ENCODE data around the gene PLA2G4D.

The PLA2G4D gene

DNA sequence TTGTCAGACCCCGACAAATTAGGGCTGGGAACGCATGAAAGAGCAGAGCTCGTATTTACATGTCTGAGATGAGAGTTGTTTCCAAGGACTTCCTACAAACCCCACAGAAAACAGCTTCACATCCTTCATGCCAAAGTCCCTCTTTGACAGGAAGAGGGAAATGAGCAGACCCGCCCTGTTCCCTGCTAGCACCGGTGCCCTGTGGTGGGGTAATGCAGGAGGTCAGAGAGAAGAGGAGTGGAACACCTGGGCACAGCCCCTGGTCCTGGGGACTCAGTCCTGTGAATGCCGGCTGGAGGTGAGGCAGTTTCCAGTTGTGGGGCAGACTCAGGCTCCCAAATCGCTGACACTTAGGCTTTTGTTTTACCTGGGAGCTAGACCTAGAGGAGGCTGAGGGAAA is 4.0 kb downstream of the PLA2G4D start:
- Histone ChIP-seq H3K36me3 (ENCODE audit: insufficient read depth) (no peaks in the 10 kb centered on the region), H3K4me3 (IDR thresholded peaks at IDR 0.05; ENCODE audit: insufficient read depth, low read depth, low read length) (no peak overlapping the region), H3K27me3 (ENCODE audit: insufficient read depth, low read depth) (no peaks in the 10 kb centered on the region), H3K4me2 (no peak overlapping the region), H3K79me2 (ENCODE audit: insufficient read depth, low read depth) (no peaks in the 10 kb centered on the region), H3K4me1 (ENCODE audit: low read depth, poor library complexity, severe bottlenecking) (peaks cover 31% of the 10 kb centered on the region), H3K27ac (no peak overlapping the region), H3K9ac (no peak overlapping the region), H2AFZ (ENCODE audit: low read depth) (no peak overlapping the region), H4K20me1 (ENCODE audit: insufficient read depth) (no peaks in the 10 kb centered on the region)
- TF ChIP-seq CTCF (conservative IDR thresholded peaks at IDR 0.05; ENCODE audit: low read depth, low read length), result no peak

DNA sequence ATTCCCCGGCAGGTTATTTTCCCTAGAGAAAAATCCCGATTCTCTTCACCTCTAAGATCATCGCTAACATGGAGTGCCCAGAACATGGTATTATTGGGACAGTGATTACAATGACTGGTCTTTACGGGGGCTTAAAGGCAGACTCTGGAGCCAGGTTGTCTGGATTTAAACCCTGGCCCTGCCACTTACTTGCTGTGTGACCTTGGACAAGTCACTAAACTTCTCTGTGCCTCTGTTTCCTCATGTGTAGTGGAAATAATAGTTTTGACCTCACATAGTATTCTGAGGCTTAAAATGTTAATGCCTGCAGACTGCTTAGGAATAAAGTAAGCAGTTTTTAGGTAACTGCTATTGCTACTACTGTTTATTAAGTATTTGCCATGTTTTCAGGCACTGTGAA is 4.4 kb downstream of the PLA2G4D start:
- Histone ChIP-seq H3K79me2 (ENCODE audit: insufficient read depth, low read depth) (no peaks in the 10 kb centered on the region), H2AFZ (ENCODE audit: low read depth) (no peak overlapping the region), H3K9ac (no peak overlapping the region), H3K4me2 (no peak overlapping the region), H3K4me1 (ENCODE audit: low read depth, poor library complexity, severe bottlenecking) (peaks cover 30% of the 10 kb centered on the region), H4K20me1 (ENCODE audit: insufficient read depth) (no peaks in the 10 kb centered on the region), H3K27ac (no peak overlapping the region), H3K4me3 (IDR thresholded peaks at IDR 0.05; ENCODE audit: insufficient read depth, low read depth, low read length) (no peak overlapping the region), H3K27me3 (ENCODE audit: insufficient read depth, low read depth) (no peaks in the 10 kb centered on the region), H3K36me3 (ENCODE audit: insufficient read depth) (no peaks in the 10 kb centered on the region)
- no peak for TF ChIP-seq CTCF (conservative IDR thresholded peaks at IDR 0.05; ENCODE audit: low read depth, low read length)

GRCh38 chr15:42088801-42089640 is 5.3 kb downstream of the PLA2G4D start:
- Histone ChIP-seq H2AFZ (ENCODE audit: low read depth) (no peak overlapping the region), H3K36me3 (ENCODE audit: insufficient read depth) (no peaks in the 10 kb centered on the region), H3K9ac (no peak overlapping the region), H3K4me1 (ENCODE audit: low read depth, poor library complexity, severe bottlenecking) (peaks cover 34% of the 10 kb centered on the region), H3K27ac (no peak overlapping the region), H3K4me2 (no peak overlapping the region), H3K4me3 (IDR thresholded peaks at IDR 0.05; ENCODE audit: insufficient read depth, low read depth, low read length) (no peak overlapping the region), H3K79me2 (ENCODE audit: insufficient read depth, low read depth) (no peaks in the 10 kb centered on the region), H3K27me3 (ENCODE audit: insufficient read depth, low read depth) (no peaks in the 10 kb centered on the region), H4K20me1 (ENCODE audit: insufficient read depth) (no peaks in the 10 kb centered on the region)
- no peak for TF ChIP-seq CTCF (conservative IDR thresholded peaks at IDR 0.05; ENCODE audit: low read depth, low read length)

GRCh38 chr15:42087926-42088800 is 6.2 kb downstream of the PLA2G4D start:
- no peak for TF ChIP-seq CTCF (conservative IDR thresholded peaks at IDR 0.05; ENCODE audit: low read depth, low read length)
- H3K27me3 ChIP-seq (ENCODE audit: insufficient read depth, low read depth), result no peaks in the 10 kb centered on the region
- H2AFZ ChIP-seq (ENCODE audit: low read depth), result no peak overlapping the region
- H3K36me3 ChIP-seq (ENCODE audit: insufficient read depth), result no peaks in the 10 kb centered on the region
- no peak overlapping the region; the same call in 1 of the 2 replicates for H3K9ac ChIP-seq
- H4K20me1 ChIP-seq (ENCODE audit: insufficient read depth), result no peaks in the 10 kb centered on the region
- peaks cover 34% of the 10 kb centered on the region for H3K4me1 ChIP-seq (ENCODE audit: low read depth, poor library complexity, severe bottlenecking)
- H3K79me2 ChIP-seq (ENCODE audit: insufficient read depth, low read depth), result no peaks in the 10 kb centered on the region
- no peak overlapping the region; the same call in 1 of the 2 replicates for H3K27ac ChIP-seq
- H3K4me2 ChIP-seq, result peak overlapping the region; percentile 42; the same call in 1 of the 2 replicates
- H3K4me3 ChIP-seq (IDR thresholded peaks at IDR 0.05; ENCODE audit: insufficient read depth, low read depth, low read length), result no peak overlapping the region
